H1 (cell line): ENCODE measurements around the gene GRAP. TPM values are rescaled to one million over a fixed set of nuclear protein-coding genes. Genes with fewer than 3 reads are reported as not detected.

Experiments
- CTCF ChIA-PET: fragments of 300-600 bp; sonication (Branson Sonifier 250); formaldehyde crosslinking; loops from one replicate; lab custom pipeline; 2021; ENCODE audit not compliant: partially characterized antibody; lab: Charles Lee
- POLR2A ChIA-PET: fragments of 300-600 bp; sonication (Branson Sonifier 250); formaldehyde crosslinking; loops from one replicate; lab custom pipeline; 2021; ENCODE audit warnings: inconsistent platforms; ENCODE audit not compliant: partially characterized antibody; lab: Charles Lee
- DNase-seq, 2 experiments: peaks; one replicate each; pipeline versions ENCODE4 v3.0.0 to v3.0.0-alpha.2; 2010 to 2022; ENCODE audit warnings: low spot score in 2 of 2, low read depth in 1 of 2, mixed read lengths in 1 of 2
- FAIRE-seq: peaks from 2 replicates; lab custom pipeline; 2011; peaks lifted over from hg19 to GRCh38; lab: Jason Lieb, UNC
- H2AFZ ChIP-seq: 2 replicates; pipeline ENCODE4 v1.8.1; 2012; ENCODE audit warnings: low read length, inconsistent platforms
- H2AK5ac ChIP-seq: 2 replicates; pipeline ENCODE4 v1.6.1; 2013; ENCODE audit warnings: low read depth, low read length
- H2BK120ac ChIP-seq: replicated peaks from 2 replicates; pipeline ENCODE3; 2013; ENCODE audit warnings: low read depth, low read length, inconsistent platforms
- H2BK12ac ChIP-seq: 2 replicates; pipeline ENCODE4 v1.6.1; 2013; ENCODE audit warnings: low read depth, low read length
- H2BK15ac ChIP-seq: 2 replicates; pipeline ENCODE4 v1.6.1; 2013; ENCODE audit warnings: low read length
- H2BK20ac ChIP-seq: 2 replicates; pipeline ENCODE4 v1.6.1; 2013; ENCODE audit warnings: low read length
- H2BK5ac ChIP-seq: 2 replicates; pipeline ENCODE4 v1.6.1; 2013; ENCODE audit warnings: low read depth, low read length
- H3K14ac ChIP-seq: 2 replicates; pipeline ENCODE4 v1.6.1; 2013; ENCODE audit warnings: inconsistent platforms; ENCODE audit not compliant: insufficient read length
- H3K18ac ChIP-seq: 2 replicates; pipeline ENCODE4 v1.6.1; 2013; ENCODE audit warnings: low read length; ENCODE audit errors: extremely low read depth
- H3K23ac ChIP-seq: 2 replicates; pipeline ENCODE4 v1.6.1; 2013; ENCODE audit warnings: inconsistent platforms; ENCODE audit not compliant: insufficient read length
- H3K23me2 ChIP-seq: 2 replicates; pipeline ENCODE4 v1.6.1; 2013; ENCODE audit warnings: low read depth, low read length
- H3K27ac ChIP-seq: 2 replicates; pipeline ENCODE4 v1.6.1; 2011; ENCODE audit warnings: low read depth, low read length, inconsistent platforms
- H3K27me3 ChIP-seq, 4 experiments: replicated peaks in 1 of 4; 1 replicate in 1 of 4; 2 replicates in 3 of 4; pipeline versions ENCODE4 v1.6.1 to v1.8.1; 2011 to 2013; ENCODE audit warnings: low read length in 3 of 4, mild to moderate bottlenecking in 3 of 4, inconsistent platforms in 2 of 4, mixed read lengths in 2 of 4, moderate library complexity in 1 of 4; ENCODE audit not compliant: control insufficient read depth in 3 of 4, insufficient read depth in 3 of 4; ENCODE audit errors: extremely low read depth in 1 of 4
- H3K36me3 ChIP-seq, 4 experiments: 2 replicates each; pipeline versions ENCODE4 v1.6.1 to v1.8.1; 2011 to 2013; ENCODE audit warnings: mild to moderate bottlenecking in 4 of 4, low read length in 3 of 4, moderate library complexity in 2 of 4, control low read depth in 1 of 4, inconsistent platforms in 1 of 4; ENCODE audit not compliant: insufficient read depth in 4 of 4, control insufficient read depth in 2 of 4
- H3K4ac ChIP-seq: replicated peaks from 2 replicates; pipeline ENCODE3; 2013; ENCODE audit warnings: low read length, low read depth, mixed read lengths, inconsistent platforms; ENCODE audit not compliant: insufficient read length
- H3K4me1 ChIP-seq, 4 experiments: replicated peaks in 1 of 4; 1 replicate in 1 of 4; 2 replicates in 3 of 4; pipeline versions ENCODE4 v1.6.1 to v1.8.1; 2011 to 2013; ENCODE audit warnings: low read length in 3 of 4, inconsistent platforms in 2 of 4, mixed read lengths in 1 of 4; ENCODE audit not compliant: insufficient read depth in 4 of 4, control insufficient read depth in 3 of 4
- H3K4me2 ChIP-seq, 2 experiments: 2 replicates each; pipeline versions ENCODE4 v1.6.1 to v1.8.1; 2011 to 2013; ENCODE audit warnings: low read depth in 2 of 2, low read length in 2 of 2, control low read depth in 1 of 2, inconsistent platforms in 1 of 2, mild to moderate bottlenecking in 1 of 2; ENCODE audit not compliant: insufficient read depth in 1 of 2
- H3K4me3 ChIP-seq, 4 experiments: fragments of 200-600, 300-600 bp in 1 of 4; sonication (generic), shearing (Covaris generic), sonication (Bioruptor Twin) in 1 of 4; 2 replicates each; pipeline versions ENCODE4 v1.5.1 to v1.8.1; 2011 to 2016; ENCODE audit warnings: low read length in 4 of 4, low read depth in 3 of 4, control low read depth in 2 of 4, inconsistent platforms in 2 of 4, mild to moderate bottlenecking in 2 of 4, mixed read lengths in 1 of 4, moderate library complexity in 1 of 4; ENCODE audit not compliant: insufficient read depth in 2 of 4; ENCODE audit errors: extremely low read depth in 1 of 4
- H3K56ac ChIP-seq: replicated peaks from 2 replicates; pipeline ENCODE3; 2013; ENCODE audit warnings: low read depth, mild to moderate bottlenecking, mixed read lengths, low read length, inconsistent platforms; ENCODE audit not compliant: insufficient read length
- H3K79me1 ChIP-seq: 2 replicates; pipeline ENCODE4 v1.6.1; 2013; ENCODE audit warnings: low read depth, low read length, control low read depth
- H3K79me2 ChIP-seq, 2 experiments: 2 replicates each; pipeline versions ENCODE4 v1.6.1 to v1.8.1; 2012 to 2013; ENCODE audit warnings: low read length in 2 of 2, mild to moderate bottlenecking in 2 of 2, inconsistent platforms in 1 of 2; ENCODE audit not compliant: insufficient read depth in 2 of 2, control insufficient read depth in 1 of 2
- H3K9ac ChIP-seq, 4 experiments: replicated peaks in 1 of 4; 1 replicate in 1 of 4; 2 replicates in 3 of 4; pipeline versions ENCODE4 v1.6.1 to v1.8.1; 2011 to 2013; ENCODE audit warnings: low read depth in 3 of 4, low read length in 3 of 4, control low read depth in 2 of 4, mild to moderate bottlenecking in 2 of 4, moderate library complexity in 2 of 4, inconsistent platforms in 1 of 4; ENCODE audit errors: extremely low read depth in 1 of 4
- H3K9me3 ChIP-seq, 2 experiments: 2 replicates each; pipeline versions ENCODE4 v1.6.1 to v1.8.1; 2012 to 2013; ENCODE audit warnings: mild to moderate bottlenecking in 2 of 2, moderate library complexity in 2 of 2, control low read depth in 1 of 2, inconsistent platforms in 1 of 2, low read depth in 1 of 2, low read length in 1 of 2, mixed read lengths in 1 of 2; ENCODE audit not compliant: insufficient read depth in 2 of 2
- H4K20me1 ChIP-seq, 2 experiments: replicated peaks in 1 of 2; 2 replicates each; pipeline versions ENCODE3 to v1.8.1; 2011 to 2013; ENCODE audit warnings: inconsistent platforms in 2 of 2, low read length in 2 of 2, mild to moderate bottlenecking in 1 of 2; ENCODE audit not compliant: insufficient read depth in 2 of 2, control insufficient read depth in 1 of 2
- H4K5ac ChIP-seq: 2 replicates; pipeline ENCODE4 v1.6.1; 2013; ENCODE audit warnings: low read length, low read depth, mixed read lengths, inconsistent platforms; ENCODE audit not compliant: insufficient read length
- H4K8ac ChIP-seq: 2 replicates; pipeline ENCODE4 v1.8.0; 2013; ENCODE audit warnings: mild to moderate bottlenecking, moderate library complexity, low read length, inconsistent platforms; ENCODE audit not compliant: insufficient read depth; ENCODE audit errors: extremely low read depth
- H4K91ac ChIP-seq: replicated peaks from 2 replicates; pipeline ENCODE3; 2013; ENCODE audit warnings: low read length, mixed read lengths, inconsistent platforms; ENCODE audit not compliant: insufficient read length
- EGR1 ChIP-seq: IDR thresholded peaks from 2 replicates; pipeline ENCODE4 v1.6.1; 2011; ENCODE audit warnings: low read depth, low read length, borderline replicate concordance
- HDAC2 ChIP-seq, 2 experiments: fragments of 300-600 bp in 1 of 2; sonication (generic) in 1 of 2; IDR thresholded peaks; 2 replicates each; pipeline ENCODE4 v1.6.1; 2011 to 2012; ENCODE audit warnings: low read depth in 2 of 2, low read length in 2 of 2, mild to moderate bottlenecking in 2 of 2, moderate library complexity in 2 of 2, borderline replicate concordance in 1 of 2, inconsistent platforms in 1 of 2
- KDM1A ChIP-seq: fragments of 200-600, 300-600 bp; sonication (generic); IDR thresholded peaks from 2 replicates; pipeline ENCODE4 v1.7.1; 2016; ENCODE audit warnings: mild to moderate bottlenecking, low read length, borderline replicate concordance
- polyA plus RNA-seq, 7 experiments: library from polyadenylated mRNA; depleted of rRNA in 3 of 7; stranded (reverse) in 5 of 7; unstranded in 2 of 7; fragments of >200 nt in 5 of 7; fragments of 200-250 nt in 2 of 7; gene quantifications; 1 replicate in 5 of 7; 2 replicates in 1 of 7; 4 replicates in 1 of 7; pipeline versions ENCODE4 v1.2.1 to v1.2.3, GENCODE V29; 2011 to 2013; ENCODE audit warnings: missing spikeins in 2 of 7, mixed read lengths in 2 of 7
- total RNA-seq: library from RNA; stranded (reverse); fragmentation: NEBNext Ultra II Directional; extraction: Animal tissue kit (Norgen Biotek cat#: 25700); gene quantifications from 2 replicates; pipeline ENCODE4 v1.2.1, GENCODE V29; 2021

The GRAP gene
- total and polyA plus RNA-seq, 2 of the 8 experiments (the other 6 are each of a cell fraction or from before 2014, with no cell fraction given) = 0.18 to 0.24 TPM

DNA sequence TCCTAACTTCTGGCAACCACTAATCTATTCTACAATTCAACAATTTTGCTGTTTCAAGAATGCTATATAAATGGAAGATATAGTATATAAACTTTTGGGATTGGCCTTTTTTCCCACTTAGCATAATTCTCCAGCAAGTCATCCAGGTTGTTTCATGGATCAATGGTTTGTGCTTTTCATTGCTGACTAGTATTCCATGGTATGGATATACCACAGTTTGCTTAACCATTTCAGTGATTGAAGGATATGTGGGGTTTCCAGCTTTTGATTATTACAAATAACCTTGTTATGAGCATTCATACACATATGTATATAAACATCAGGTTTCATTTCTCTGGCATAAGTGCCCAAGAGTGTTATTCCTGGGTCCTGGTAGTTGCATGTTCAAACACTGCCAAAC lies 40.1 kb downstream of the GRAP start:
- Histone ChIP-seq H3K14ac (no peak overlapping the region), H2BK15ac (no peak overlapping the region), H3K27ac (no peak overlapping the region), H3K79me2 (peaks cover 0 to 22% of the 10 kb centered on the region in 2 experiments; a peak in 2 of 4 replicates), H2BK5ac (no peak overlapping the region), H4K20me1 (peaks cover 7 to 10% of the 10 kb centered on the region in 2 experiments), H2BK120ac (no peak overlapping the region), H3K9ac (no peak overlapping the region), H3K18ac (no peak overlapping the region), H3K9me3 (peaks cover 0 to 6% of the 10 kb centered on the region in 2 experiments; a peak in 2 of 4 replicates), H3K4me2 (no peak overlapping the region), H3K79me1 (peaks cover 16% of the 10 kb centered on the region), H2AFZ (no peak overlapping the region), H3K36me3 (peaks cover 0 to 15% (median 1%) of the 10 kb centered on the region in 4 experiments; a peak in 4 of 8 replicates), H3K56ac (no peak overlapping the region), H3K4ac (no peak overlapping the region), H3K23ac (no peak overlapping the region), H3K4me3 (no peak overlapping the region), H4K5ac (no peak overlapping the region), H4K91ac (no peak overlapping the region), H3K27me3 (no peaks in the 10 kb centered on the region), H2AK5ac (no peak overlapping the region), H2BK12ac (no peak overlapping the region), H4K8ac (no peak overlapping the region), H3K4me1 (peaks cover 0 to 26% (median 18%) of the 10 kb centered on the region in 4 experiments; a peak in 6 of 7 replicates), H2BK20ac (no peak overlapping the region), H3K23me2 (peaks cover 10% of the 10 kb centered on the region)
- TF ChIP-seq EGR1 (no peak), HDAC2 (IDR thresholded peaks at IDR 0.05; ENCODE audit: borderline replicate concordance in 1 of 2, low read depth in 2 of 2, low read length in 2 of 2) (peak in 1 of 2 experiments; percentile 39; a peak in 1 of 4 replicates), KDM1A (peak; percentile 87)
- ChIA-PET CTCF (interaction anchor here (2.6 kb wide), 1 partner anchor 45 kb away, joined by 11 read pairs; no protein-coding TSS in a partner anchor), POLR2A (no interaction called here)
- FAIRE-seq (no peak), DNase-seq (no peak)
